HL-60/S4 treated with retinoic acid at 250 ng/mL for 4 days and 3 days (cell line): Measurements from ENCODE around the gene ABRAXAS1.

ENCODE experiments used
- in situ Hi-C: fragments of 300-500 bp; cut with MboI; formaldehyde crosslinking; loops from 2 replicates; pipeline ENCODE4 v1.7.0; 2022; ENCODE audit warnings: low sequenced_read_pairs

The ABRAXAS1 gene

DNA sequence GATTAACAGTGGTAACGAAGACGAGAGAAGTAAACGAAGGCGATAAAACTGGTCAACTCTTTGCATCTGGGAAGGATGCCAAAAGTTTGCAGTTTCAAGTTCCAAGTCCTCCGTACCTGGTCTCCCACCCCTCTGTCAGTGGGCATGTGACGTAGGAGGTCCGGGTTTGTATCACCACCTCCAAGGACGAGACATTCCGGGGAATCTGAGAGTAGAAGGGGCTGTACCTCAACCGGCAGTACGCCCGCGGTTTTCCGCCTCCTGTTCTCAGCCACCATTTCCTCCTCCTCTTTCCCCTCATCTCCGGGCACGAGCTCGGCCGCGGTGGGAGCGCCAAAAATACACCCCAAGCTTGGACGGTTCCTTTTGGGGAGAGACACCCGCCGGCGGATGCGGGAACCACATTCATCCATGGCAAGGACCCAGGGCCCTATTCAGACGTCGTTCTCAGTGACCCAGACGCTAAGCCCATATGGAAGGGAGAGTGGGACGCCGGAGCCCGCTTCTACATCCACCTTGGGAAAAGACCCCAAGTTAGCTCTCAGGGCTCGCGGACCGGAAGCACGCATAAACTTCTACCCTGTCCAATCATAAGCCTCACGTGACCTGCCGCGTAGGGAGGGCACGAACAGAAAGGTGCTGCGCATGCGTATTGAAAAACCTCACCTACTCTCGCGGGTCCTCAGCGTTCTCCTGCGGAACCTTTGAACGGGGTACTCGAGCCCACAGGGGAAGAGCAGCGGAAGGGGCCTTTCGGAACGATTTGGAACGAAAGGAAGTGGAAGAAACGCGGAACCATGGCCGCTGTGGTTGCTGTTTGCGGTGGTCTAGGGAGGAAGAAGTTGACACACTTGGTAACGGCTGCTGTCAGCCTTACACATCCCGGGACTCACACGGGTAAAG, 29.4 kb downstream of the ABRAXAS1 start, which contains the start of the genes HELQ and MRPS18C:
HELQ (minus strand) TSS at position 543 of the 903 bp plus-strand sequence; CDS start at position 413, 130 bp downstream.
MRPS18C (plus strand) TSS at position 778 of the 903 bp plus-strand sequence; CDS start at position 798, 20 bp downstream.
- in situ Hi-C loops, result no loop called here

DNA sequence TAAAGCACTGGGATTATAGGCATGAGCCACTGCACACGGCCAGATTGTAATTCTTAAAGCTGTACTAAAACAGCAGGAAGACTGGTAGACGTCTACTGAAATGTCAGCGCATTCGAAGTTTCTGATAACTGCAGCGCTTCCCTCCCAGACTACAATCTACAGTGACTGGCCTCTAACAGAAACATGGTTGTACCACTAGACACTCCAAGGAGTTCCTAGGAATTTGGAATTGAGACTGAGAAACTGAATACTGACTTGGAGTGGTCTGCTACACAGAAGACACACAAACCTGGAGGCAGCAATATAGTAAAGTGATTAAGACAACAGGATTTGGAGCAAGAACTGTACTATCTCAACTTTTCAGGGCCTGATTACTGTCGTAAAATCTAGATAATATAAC, 30.2 kb downstream of the ABRAXAS1 start:
- in situ Hi-C loops, result no loop called here

DNA sequence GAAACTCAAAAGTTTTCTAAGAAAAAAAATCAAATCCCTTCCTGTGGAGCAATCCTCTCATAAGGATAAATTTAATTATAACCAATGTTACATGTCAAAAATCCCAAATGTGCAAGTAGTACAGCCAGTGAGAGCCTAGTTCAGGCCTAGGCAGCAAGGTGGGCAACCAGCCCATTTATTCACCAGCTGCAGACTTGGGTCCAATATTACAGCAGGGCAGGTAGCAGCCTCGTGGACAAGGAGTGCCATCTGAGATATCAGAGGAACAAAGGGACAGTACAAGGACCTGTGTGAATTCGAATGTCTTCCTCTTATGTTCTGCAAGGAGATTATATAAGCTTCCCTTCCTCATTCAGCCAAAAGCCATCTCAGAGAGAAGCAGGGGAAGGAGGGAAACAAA, 35.9 kb downstream of the ABRAXAS1 start:
- in situ Hi-C loops, result loop anchor here (25.0 kb wide), 1 partner anchor 387 kb away; no protein-coding TSS in a partner anchor

DNA sequence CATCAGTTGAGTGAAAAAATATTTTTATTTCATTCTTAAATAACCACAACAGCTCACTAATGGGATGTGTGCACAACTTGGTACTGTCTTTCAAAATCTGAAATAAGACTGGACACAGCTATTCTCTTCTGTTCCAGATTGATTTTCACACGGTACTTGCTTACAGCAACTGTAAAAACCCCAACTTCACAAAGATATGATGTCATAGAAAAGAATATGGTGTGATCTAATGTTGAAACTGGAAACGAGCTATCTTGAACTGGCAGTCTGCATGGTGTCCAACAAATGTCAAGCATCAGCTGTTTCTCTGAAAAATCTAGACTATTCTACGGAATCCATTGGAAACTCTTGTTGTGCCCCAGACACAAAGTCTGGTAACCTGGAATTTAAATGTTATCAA, 44.0 kb downstream of the ABRAXAS1 start:
- in situ Hi-C loops, result loop anchor here (25.0 kb wide), 1 partner anchor 379 kb away; no protein-coding TSS in a partner anchor

DNA sequence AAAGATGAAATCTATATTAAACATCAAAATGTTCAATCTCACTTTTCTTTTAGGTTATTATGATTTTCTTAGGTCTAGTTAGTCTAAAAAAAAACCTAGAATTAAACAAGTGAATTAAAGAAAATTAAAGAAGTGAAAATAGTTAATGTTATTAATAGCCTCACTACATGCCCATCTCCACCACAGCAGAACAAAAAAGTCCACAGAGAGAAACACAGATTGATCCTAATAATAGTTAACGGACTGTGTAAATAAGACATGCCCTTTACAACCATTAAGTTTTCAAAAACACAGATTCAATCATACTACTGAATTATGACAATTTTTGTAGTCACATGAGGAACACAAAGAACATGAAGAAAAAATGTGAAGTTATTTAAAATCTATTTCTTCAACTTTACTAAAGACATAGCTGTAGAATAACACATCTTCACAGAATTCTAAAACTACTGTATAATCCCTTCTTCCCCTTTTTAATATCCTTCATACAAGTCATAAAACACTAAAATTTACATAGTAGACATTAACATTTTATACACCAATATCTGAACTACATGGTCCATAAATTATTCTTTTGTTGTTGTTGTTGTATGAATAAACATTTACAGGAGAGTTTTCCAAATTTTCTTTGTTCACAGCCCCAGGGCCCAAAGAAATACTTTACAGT, 44.6 kb downstream of the ABRAXAS1 start:
- in situ Hi-C loops, result loop anchor here (25.0 kb wide), 1 partner anchor 378 kb away; no protein-coding TSS in a partner anchor

DNA sequence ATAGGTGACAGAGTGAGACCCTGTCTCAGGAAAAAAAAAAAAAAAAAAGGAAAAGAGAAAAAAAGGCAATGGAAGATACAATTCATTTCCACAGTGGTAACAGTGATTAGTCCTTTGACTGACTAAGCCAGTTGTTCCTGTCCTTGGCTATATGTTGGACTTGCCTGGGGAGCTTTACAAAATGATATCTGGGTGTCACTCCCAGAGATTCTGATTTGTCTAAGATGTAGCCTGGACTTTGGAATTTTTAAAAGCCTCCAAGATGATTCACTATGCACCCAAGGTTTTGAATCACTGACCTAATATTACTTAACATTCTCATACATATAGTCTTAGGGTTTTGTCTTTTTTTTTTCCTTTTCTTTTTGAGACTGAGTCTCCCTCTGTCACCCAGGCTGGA, 46.2 kb downstream of the ABRAXAS1 start:
- in situ Hi-C loops, result loop anchor here (25.0 kb wide), 1 partner anchor 376 kb away; no protein-coding TSS in a partner anchor

DNA sequence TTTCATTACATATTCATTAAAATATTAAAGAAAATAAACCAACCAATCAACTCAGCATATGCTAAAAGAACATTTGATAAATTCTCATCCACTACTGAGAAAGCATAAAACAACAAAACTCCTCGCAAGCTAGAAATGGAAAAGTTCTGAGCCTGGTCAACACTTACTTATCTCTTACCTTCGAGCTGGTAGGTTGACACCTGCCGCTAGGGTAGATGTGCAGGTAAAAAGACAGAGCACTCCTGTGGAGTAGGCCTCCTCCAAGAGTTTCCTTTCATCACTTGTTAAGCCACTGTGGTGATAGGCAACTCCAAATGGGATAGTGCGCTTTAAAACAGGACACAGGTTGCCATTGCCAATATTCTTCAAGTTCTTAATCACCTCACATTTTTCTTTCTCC, 48.2 kb downstream of the ABRAXAS1 start:
- in situ Hi-C loops, result loop anchor here (25.0 kb wide), 1 partner anchor 374 kb away; no protein-coding TSS in a partner anchor

DNA sequence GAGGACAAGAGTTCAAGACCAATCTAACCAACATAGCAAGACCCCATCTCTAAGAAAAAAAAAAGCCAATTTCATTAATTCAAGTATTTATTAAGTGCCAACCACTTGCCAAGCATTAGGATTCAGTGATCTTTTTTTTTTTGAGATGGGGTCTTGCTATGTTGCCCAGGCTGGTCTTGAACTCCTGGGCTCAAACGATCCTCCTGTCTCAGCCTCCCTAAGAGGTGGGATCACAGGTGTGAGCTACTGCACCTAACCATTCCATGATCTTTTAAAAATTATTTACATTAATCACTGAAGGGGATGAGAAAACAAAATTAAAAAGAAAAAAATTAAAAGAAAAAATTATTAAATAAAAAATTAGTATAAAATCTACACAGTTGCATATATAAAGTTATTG, 53.7 kb downstream of the ABRAXAS1 start:
- in situ Hi-C loops, result loop anchor here (25.0 kb wide), 1 partner anchor 369 kb away; no protein-coding TSS in a partner anchor

DNA sequence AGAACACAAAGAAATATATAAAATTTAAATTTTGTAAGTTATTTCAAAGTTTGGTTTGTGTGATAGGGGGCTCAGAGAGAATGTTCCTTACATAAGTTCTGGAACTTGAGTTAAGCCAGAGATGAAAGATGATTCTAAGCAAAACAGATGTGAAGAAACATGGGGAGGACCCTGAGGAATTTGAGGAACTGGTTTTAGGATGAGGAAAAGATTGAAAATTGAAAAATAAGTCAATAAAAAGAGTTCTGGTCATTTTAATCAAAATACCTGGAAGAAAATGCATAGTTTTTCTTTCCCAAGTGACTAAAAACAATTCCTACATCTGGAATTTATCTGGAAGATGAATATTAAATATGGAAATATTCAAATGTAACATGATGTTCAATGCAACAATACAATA, 66.7 kb downstream of the ABRAXAS1 start:
- in situ Hi-C loops, result no loop called here

DNA sequence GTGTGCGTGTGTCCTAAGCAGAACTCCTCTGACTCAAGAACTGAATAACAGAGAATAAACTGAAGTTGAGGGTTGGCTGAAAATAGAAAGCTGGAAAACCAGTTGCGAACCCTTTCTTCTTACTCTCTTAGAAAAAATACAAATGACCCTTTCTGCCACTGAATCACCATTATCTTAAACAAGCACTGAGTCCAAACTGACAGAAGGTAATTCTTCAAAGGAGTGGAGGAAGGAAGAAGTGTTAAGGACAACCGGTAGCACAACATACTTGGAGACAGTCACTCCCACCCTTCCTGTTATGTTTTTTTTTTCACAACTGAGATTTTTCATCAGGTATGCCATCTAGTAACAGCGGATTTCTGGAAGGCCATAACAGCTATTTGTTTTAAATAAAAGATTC, 67.3 kb downstream of the ABRAXAS1 start:
- in situ Hi-C loops, result no loop called here

DNA sequence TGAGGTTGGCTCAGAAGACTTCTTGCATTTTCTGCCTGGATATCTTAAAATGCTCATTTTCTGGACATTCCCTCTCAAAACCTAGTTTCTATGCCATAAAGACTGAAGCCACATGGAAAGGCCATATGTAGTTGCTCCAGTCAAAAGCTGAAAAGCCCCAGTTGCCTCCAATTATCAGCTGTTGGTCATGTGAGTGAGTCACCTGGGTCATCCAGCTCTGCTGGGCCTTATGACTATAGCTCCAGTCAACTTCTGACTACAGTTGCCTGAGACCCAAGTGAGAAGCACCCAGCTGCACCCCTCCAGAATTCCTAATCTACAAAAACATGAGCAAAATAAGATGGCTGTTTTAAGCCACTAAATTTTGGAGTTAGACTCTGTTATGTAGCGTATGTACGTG, 71.2 kb downstream of the ABRAXAS1 start:
- in situ Hi-C loops, result no loop called here
